HCT116 (cell line): ENCODE results near the gene KRTAP10-1. TPM values are rescaled to one million over a fixed set of nuclear protein-coding genes. Genes with fewer than 3 reads are reported as not detected.

Source experiments
- ATAC-seq: fragments of 200-7000 bp; cut with Tn5 transposase; 2 replicates; pipeline ENCODE4 v1.9.1; 2020; ENCODE audit warnings: mild to moderate bottlenecking, moderate library complexity
- BruUV-seq: library from RNA; stranded (reverse); fragments of 400-500 nt; replicated peaks from 2 replicates; lab custom pipeline; 2021; lab: Mats Ljungman, UMichigan
- CTCF ChIA-PET: fragments of 300-600 bp; sonication (Branson Sonifier 250); formaldehyde crosslinking; loops from one replicate; lab custom pipeline; 2021; ENCODE audit warnings: antibody characterized with exemption; lab: Charles Lee
- POLR2A ChIA-PET: fragments of 300-600, 350-600 bp; sonication (Branson Sonifier 250); formaldehyde crosslinking; loops from one replicate; lab custom pipeline; 2021; ENCODE audit warnings: antibody characterized with exemption; lab: Charles Lee
- RAD21 ChIA-PET, 2 experiments: fragments of 300-600 bp; sonication (Branson Sonifier 250); formaldehyde crosslinking; loops; one replicate each; lab custom pipeline; 2023; ENCODE audit warnings: low total read pairs in 2 of 2; ENCODE audit not compliant: uncharacterized antibody in 2 of 2, unreplicated experiment in 2 of 2, low non-redundant PET in 1 of 2; lab: Charles Lee
- DNase-seq: peaks from one replicate; pipeline ENCODE4 v3.0.0-alpha.2; 2010; ENCODE audit warnings: low read depth, low spot score
- H2AFZ ChIP-seq: fragments of 200-600 bp; shearing (Covaris generic), sonication (generic); 2 replicates; pipeline ENCODE4 v1.6.1; 2017; ENCODE audit warnings: low read depth, mixed run types, mixed read lengths, antibody characterized with exemption, low read length; ENCODE audit not compliant: poor library complexity, severe bottlenecking
- H3K27ac ChIP-seq: 2 replicates; pipeline ENCODE4 v1.5.1; 2012; ENCODE audit warnings: low read depth, low read length
- H3K27me3 ChIP-seq: fragments of 200-600 bp; sonication (generic); 2 replicates; pipeline ENCODE4 v1.6.1; 2016; ENCODE audit warnings: mixed run types, low read length, mixed read lengths; ENCODE audit not compliant: insufficient read depth
- H3K36me3 ChIP-seq, 2 experiments: fragments of 200-500 bp in 1 of 2; fragments of 200-600 bp in 1 of 2; sonication (Bioruptor generic) in 1 of 2; sonication (generic) in 1 of 2; 2 replicates each; pipeline versions ENCODE4 v1.5.1 to v1.6.1; 2014 to 2016; ENCODE audit warnings: low read length in 2 of 2, inconsistent platforms in 1 of 2, mixed read lengths in 1 of 2, mixed run types in 1 of 2; ENCODE audit not compliant: insufficient read depth in 2 of 2, control insufficient read depth in 1 of 2
- H3K4me1 ChIP-seq, 2 experiments: fragments of 200-600 bp in 1 of 2; sonication (generic) in 1 of 2; 2 replicates each; pipeline versions ENCODE4 v1.5.1 to v1.6.1; 2012 to 2017; ENCODE audit warnings: low read length in 2 of 2, inconsistent platforms in 1 of 2, mild to moderate bottlenecking in 1 of 2, mixed read lengths in 1 of 2, mixed run types in 1 of 2, moderate library complexity in 1 of 2; ENCODE audit not compliant: insufficient read depth in 2 of 2, control insufficient read depth in 1 of 2
- H3K4me2 ChIP-seq: fragments of 200-600 bp; sonication (generic); 2 replicates; pipeline ENCODE4 v1.6.1; 2017; ENCODE audit warnings: mixed run types, low read length, mixed read lengths
- H3K4me3 ChIP-seq, 2 experiments: fragments of 200-600 bp in 1 of 2; sonication (generic) in 1 of 2; replicated peaks in 1 of 2; 2 replicates each; pipeline ENCODE4 v1.5.1; 2011 to 2016; ENCODE audit warnings: low read length in 2 of 2, control low read depth in 1 of 2, low read depth in 1 of 2, mild to moderate bottlenecking in 1 of 2, mixed read lengths in 1 of 2, mixed run types in 1 of 2
- H3K79me2 ChIP-seq: fragments of 200-600 bp; sonication (generic); 2 replicates; pipeline ENCODE4 v1.6.1; 2017; ENCODE audit warnings: mild to moderate bottlenecking, mixed run types, low read length, moderate library complexity, mixed read lengths; ENCODE audit not compliant: insufficient read depth
- H3K9ac ChIP-seq: fragments of 200-600 bp; sonication (generic); 2 replicates; pipeline ENCODE4 v1.6.1; 2016; ENCODE audit warnings: low read length, mixed read lengths
- H3K9me2 ChIP-seq: fragments of 200-600 bp; sonication (generic), shearing (Covaris generic); 2 replicates; pipeline ENCODE4 v1.6.1; 2017; ENCODE audit warnings: mixed run types, mild to moderate bottlenecking, moderate library complexity; ENCODE audit not compliant: insufficient read depth
- H3K9me3 ChIP-seq, 2 experiments: fragments of 200-500 bp in 1 of 2; fragments of 200-600 bp in 1 of 2; sonication (Bioruptor generic) in 1 of 2; sonication (generic) in 1 of 2; 2 replicates each; pipeline ENCODE4 v1.6.1; 2014 to 2017; ENCODE audit warnings: low read length in 2 of 2, mixed read lengths in 2 of 2, inconsistent platforms in 1 of 2, low read depth in 1 of 2, mild to moderate bottlenecking in 1 of 2, mixed run types in 1 of 2, moderate library complexity in 1 of 2; ENCODE audit not compliant: control insufficient read depth in 1 of 2, insufficient read depth in 1 of 2
- H4K20me1 ChIP-seq: fragments of 200-600 bp; sonication (generic), shearing (Covaris generic); 2 replicates; pipeline ENCODE4 v1.6.1; 2017; ENCODE audit warnings: mixed run types, mild to moderate bottlenecking, moderate library complexity; ENCODE audit not compliant: insufficient read depth
- EGR1 ChIP-seq: IDR thresholded peaks from 2 replicates; pipeline ENCODE4 v1.6.1; 2012; ENCODE audit warnings: low read depth
- FOSL1 ChIP-seq: IDR thresholded peaks from 2 replicates; pipeline ENCODE4 v1.6.1; 2012; ENCODE audit warnings: low read depth
- JUND ChIP-seq: IDR thresholded peaks from 2 replicates; pipeline ENCODE4 v1.6.1; 2012
- RAD21 ChIP-seq: IDR thresholded peaks from 2 replicates; pipeline ENCODE4 v1.6.1; 2012; ENCODE audit warnings: low read depth, mild to moderate bottlenecking
- SIN3A ChIP-seq: IDR thresholded peaks from 2 replicates; pipeline ENCODE4 v1.6.1; 2012; ENCODE audit warnings: low read depth
- SP1 ChIP-seq: IDR thresholded peaks from 2 replicates; pipeline ENCODE4 v1.6.1; 2012; ENCODE audit warnings: low read depth
- SRF ChIP-seq: IDR thresholded peaks from 2 replicates; pipeline ENCODE4 v1.6.1; 2012; ENCODE audit warnings: low read depth
- TCF7L2 ChIP-seq: IDR thresholded peaks from 2 replicates; pipeline ENCODE4 v1.7.0; 2011; ENCODE audit warnings: borderline replicate concordance, inconsistent platforms; ENCODE audit not compliant: insufficient read depth, insufficient read length; ENCODE audit errors: extremely low read depth
- YY1 ChIP-seq: IDR thresholded peaks from 2 replicates; pipeline ENCODE4 v1.6.1; 2011; ENCODE audit warnings: low read length, low read depth, moderate library complexity, mild to moderate bottlenecking; ENCODE audit not compliant: insufficient replicate concordance; ENCODE audit errors: extremely low read depth
- intact Hi-C: fragments of 100-400 bp; cut with micrococcal nuclease; formaldehyde crosslinking; loops from 2 replicates; pipeline ENCODE4 v1.10.0; 2022
- total RNA-seq: library from RNA; stranded (reverse); gene quantifications from one replicate; pipeline ENCODE4 v1.2.1, GENCODE V29; 2021; ENCODE audit not compliant: unreplicated experiment

Gene KRTAP10-1
- total RNA-seq, 1 experiment from 2014 or later: not detected

GRCh38 chr21:44579833-44580144 is 39.8 kb upstream of the KRTAP10-1 start:
- peaks cover 0 to under 1% of the 10 kb centered on the region in 2 experiments; a peak in 1 of 4 replicates for H3K4me1 ChIP-seq
- ChIA-PET POLR2A (no interaction called here), RAD21 (no interaction called here), CTCF (no interaction called here)
- no peak overlapping the region for H3K27ac ChIP-seq
- H3K9me2 ChIP-seq: no peaks in the 10 kb centered on the region
- no peak overlapping the region for H3K9ac ChIP-seq
- intact Hi-C loops: no loop called here
- DNase-seq (no peak), ATAC-seq (no peak)
- no peaks in the 10 kb centered on the region for H3K79me2 ChIP-seq
- no TSS peak for BruUV-seq
- no peak overlapping the region for H3K4me3 ChIP-seq
- no peaks in the 10 kb centered on the region for H3K36me3 ChIP-seq
- H4K20me1 ChIP-seq: no peaks in the 10 kb centered on the region
- H3K27me3 ChIP-seq: peaks cover 9% of the 10 kb centered on the region; the same call in 1 of the 2 replicates
- H3K4me2 ChIP-seq: no peak overlapping the region
- peaks cover 0 to 4% of the 10 kb centered on the region in 2 experiments; a peak in 2 of 4 replicates for H3K9me3 ChIP-seq
- H2AFZ ChIP-seq: no peak overlapping the region
- TF ChIP-seq JUND (no peak), RAD21 (no peak), SIN3A (no peak), FOSL1 (no peak), TCF7L2 (no peak), SP1 (no peak)

- no peak overlapping the region for H3K9ac ChIP-seq
- intact Hi-C loops: no loop called here
- no peaks in the 10 kb centered on the region for H4K20me1 ChIP-seq
- no TSS peak for BruUV-seq
- H2AFZ ChIP-seq: no peak overlapping the region
- no peak overlapping the region for H3K27ac ChIP-seq
- no peak for DNase-seq
- H3K9me3 ChIP-seq: peaks cover 0 to 4% of the 10 kb centered on the region in 2 experiments; a peak in 2 of 4 replicates
- ChIA-PET RAD21 (no interaction called here), POLR2A (no interaction called here), CTCF (no interaction called here)
- peaks cover 4% of the 10 kb centered on the region; the same call in 1 of the 2 replicates for H3K27me3 ChIP-seq
- no peak overlapping the region for H3K4me2 ChIP-seq
- H3K4me3 ChIP-seq: no peak overlapping the region
- H3K79me2 ChIP-seq: no peaks in the 10 kb centered on the region
- ATAC-seq: no peak
- H3K9me2 ChIP-seq: no peaks in the 10 kb centered on the region
- no peaks in the 10 kb centered on the region for H3K36me3 ChIP-seq
- peaks cover 0 to 3% of the 10 kb centered on the region in 2 experiments; a peak in 1 of 4 replicates for H3K4me1 ChIP-seq
- no peak for TF ChIP-seq EGR1
- no peak for TF ChIP-seq SIN3A
- no peak for TF ChIP-seq SRF
- no peak for TF ChIP-seq YY1
- TF ChIP-seq, all 23 proteins: peak for 0
Observed at GRCh38 chr21:44579056-44579832, 39.2 kb upstream of the KRTAP10-1 start.
